Type B pancreatic cell (in vitro differentiated cells): Measurements from ENCODE around the gene NEK1. TPM values are rescaled to one million over a fixed set of nuclear protein-coding genes. Genes with fewer than 3 reads are reported as not detected.

Experiments
- DNase-seq: peaks from one replicate; pipeline ENCODE4 v3.0.0; 2021; ENCODE audit warnings: mixed read lengths; ENCODE audit not compliant: unreplicated experiment; ENCODE audit errors: extremely low spot score
- H3K27ac Mint-ChIP-seq: 2 replicates; pipeline ENCODE4 v1.8.0; 2021; ENCODE audit warnings: mild to moderate bottlenecking, mixed read lengths
- H3K27me3 Mint-ChIP-seq: 2 replicates; pipeline ENCODE4 v1.8.0; 2021; ENCODE audit warnings: mixed read lengths
- H3K36me3 Mint-ChIP-seq: 2 replicates; pipeline ENCODE4 v1.8.0; 2021; ENCODE audit warnings: mixed read lengths
- H3K4me1 Mint-ChIP-seq: one replicate; pipeline ENCODE4 v1.8.0; 2021; ENCODE audit warnings: mixed read lengths; ENCODE audit not compliant: unreplicated experiment
- H3K4me3 Mint-ChIP-seq: 2 replicates; pipeline ENCODE4 v1.8.0; 2021; ENCODE audit warnings: mild to moderate bottlenecking, mixed read lengths
- H3K9me3 Mint-ChIP-seq: 2 replicates; pipeline ENCODE4 v1.8.0; 2021; ENCODE audit warnings: mixed read lengths
- total RNA-seq: library from RNA; stranded (reverse); gene quantifications from 2 replicates; pipeline ENCODE4 v1.2.1, GENCODE V29; 2021; ENCODE audit warnings: low replicate concordance
- TF ChIP-seq, protein P1 (sequence below): fragments of 200-600 bp; sonication (generic); conservative IDR thresholded peaks from 2 replicates; pipeline ENCODE4 v1.5.0; 2021; ENCODE audit warnings: antibody characterized with exemption, mild to moderate bottlenecking

Gene NEK1
- total RNA-seq, 1 donor from 2014 or later = 17.7 TPM

DNA sequence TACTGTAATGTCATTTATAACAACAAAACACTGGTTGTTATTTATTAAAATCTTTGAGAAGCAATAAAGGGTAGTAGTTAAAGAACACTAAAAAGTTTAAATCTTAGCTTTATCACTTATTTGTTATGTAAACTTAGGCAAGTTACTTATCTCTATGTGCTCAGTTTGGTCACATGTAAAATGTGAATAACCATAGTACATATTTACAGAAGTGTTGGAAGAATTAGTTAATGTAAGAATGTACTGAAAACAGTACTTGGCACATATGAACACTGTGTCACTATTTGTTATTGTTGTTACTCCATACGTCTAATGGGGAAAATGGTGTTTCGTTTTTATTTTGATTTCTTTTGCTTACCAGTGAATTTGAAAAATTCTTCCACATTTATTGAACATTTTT is 9.1 kb downstream of the NEK1 start:
- H3K36me3 Mint-ChIP-seq = peaks cover 4% of the 10 kb centered on the region
- no peaks in the 10 kb centered on the region for H3K27me3 Mint-ChIP-seq
- H3K27ac Mint-ChIP-seq = no peak overlapping the region
- no peak overlapping the region for H3K4me3 Mint-ChIP-seq
- no peak for DNase-seq
- TF ChIP-seq, protein P1, sequence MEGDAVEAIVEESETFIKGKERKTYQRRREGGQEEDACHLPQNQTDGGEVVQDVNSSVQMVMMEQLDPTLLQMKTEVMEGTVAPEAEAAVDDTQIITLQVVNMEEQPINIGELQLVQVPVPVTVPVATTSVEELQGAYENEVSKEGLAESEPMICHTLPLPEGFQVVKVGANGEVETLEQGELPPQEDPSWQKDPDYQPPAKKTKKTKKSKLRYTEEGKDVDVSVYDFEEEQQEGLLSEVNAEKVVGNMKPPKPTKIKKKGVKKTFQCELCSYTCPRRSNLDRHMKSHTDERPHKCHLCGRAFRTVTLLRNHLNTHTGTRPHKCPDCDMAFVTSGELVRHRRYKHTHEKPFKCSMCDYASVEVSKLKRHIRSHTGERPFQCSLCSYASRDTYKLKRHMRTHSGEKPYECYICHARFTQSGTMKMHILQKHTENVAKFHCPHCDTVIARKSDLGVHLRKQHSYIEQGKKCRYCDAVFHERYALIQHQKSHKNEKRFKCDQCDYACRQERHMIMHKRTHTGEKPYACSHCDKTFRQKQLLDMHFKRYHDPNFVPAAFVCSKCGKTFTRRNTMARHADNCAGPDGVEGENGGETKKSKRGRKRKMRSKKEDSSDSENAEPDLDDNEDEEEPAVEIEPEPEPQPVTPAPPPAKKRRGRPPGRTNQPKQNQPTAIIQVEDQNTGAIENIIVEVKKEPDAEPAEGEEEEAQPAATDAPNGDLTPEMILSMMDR = no peak
- no peaks in the 10 kb centered on the region for H3K9me3 Mint-ChIP-seq
- no peaks in the 10 kb centered on the region for H3K4me1 Mint-ChIP-seq

DNA sequence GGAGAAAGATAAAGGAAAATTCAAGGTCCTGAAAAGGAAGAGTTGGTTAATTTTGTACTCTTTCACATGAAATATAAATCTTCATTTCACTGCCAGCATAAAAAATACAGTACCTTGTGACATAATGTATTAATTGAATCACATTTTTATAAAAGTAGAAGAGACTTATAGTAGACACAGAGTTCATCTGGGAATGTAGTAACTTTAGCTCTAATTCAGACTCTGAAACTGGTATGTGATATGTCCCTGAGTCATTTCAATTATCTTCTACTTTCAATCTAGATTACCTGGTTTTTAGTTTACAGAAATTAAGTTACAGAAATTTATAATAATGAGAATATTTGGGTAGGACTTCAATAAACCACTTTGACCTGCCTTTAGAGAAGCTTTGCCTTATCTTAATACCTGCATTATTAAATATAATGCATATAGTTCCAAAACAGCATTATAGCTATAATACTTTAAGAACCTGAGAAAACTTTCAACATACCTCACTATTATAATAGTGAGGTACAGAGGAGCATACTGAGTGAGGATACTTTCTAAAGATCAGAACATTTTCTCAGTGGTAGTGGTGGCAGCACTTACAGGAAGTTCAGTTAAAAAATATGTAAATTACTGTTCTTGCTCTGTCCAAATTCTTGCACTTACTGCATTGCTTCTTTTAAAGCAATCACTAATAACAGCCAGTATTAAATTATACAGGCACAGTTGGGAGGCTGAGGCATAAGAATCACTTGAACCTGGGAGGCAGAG is 11.2 kb downstream of the NEK1 start:
- Mint-ChIP-seq H3K4me3 (no peak overlapping the region), H3K36me3 (peaks cover 4% of the 10 kb centered on the region), H3K9me3 (no peaks in the 10 kb centered on the region), H3K27ac (no peak overlapping the region), H3K27me3 (no peaks in the 10 kb centered on the region), H3K4me1 (no peaks in the 10 kb centered on the region)
- TF ChIP-seq, protein P1 = no peak
- DNase-seq = no peak

- DNase-seq = no peak
- H3K9me3 Mint-ChIP-seq = no peaks in the 10 kb centered on the region
- H3K36me3 Mint-ChIP-seq = peaks cover 4% of the 10 kb centered on the region
- no peak overlapping the region for H3K27ac Mint-ChIP-seq
- TF ChIP-seq, protein P1 = no peak
- H3K4me1 Mint-ChIP-seq = no peaks in the 10 kb centered on the region
- no peak overlapping the region for H3K4me3 Mint-ChIP-seq
- no peaks in the 10 kb centered on the region for H3K27me3 Mint-ChIP-seq
Measured at GRCh38 chr4:169594560-169595195, 17.7 kb downstream of the NEK1 start.

DNA sequence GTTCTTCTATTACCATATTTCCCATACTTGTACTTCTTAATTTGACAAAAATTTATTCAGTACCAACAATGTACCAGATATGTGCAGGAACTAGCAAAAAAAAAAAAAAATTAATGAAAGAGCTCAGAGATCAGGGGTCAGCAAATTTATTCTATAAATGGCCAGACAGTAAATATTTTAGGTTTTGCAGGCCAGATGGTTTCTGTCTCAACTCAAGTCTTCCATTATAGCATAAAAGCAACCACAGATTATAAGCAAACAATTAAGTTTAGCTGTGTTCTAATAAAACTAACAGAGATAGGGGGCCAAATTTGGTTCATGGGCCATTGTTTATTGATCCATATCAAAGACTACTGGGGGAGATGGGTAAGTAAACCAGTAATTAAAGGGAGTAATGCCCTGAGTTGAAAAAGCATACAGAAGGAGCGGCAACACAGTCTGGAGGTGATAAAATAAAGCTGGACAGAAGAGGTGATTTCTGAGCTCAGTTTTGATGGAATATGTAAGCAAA is 19.3 kb downstream of the NEK1 start:
- H3K4me1 Mint-ChIP-seq = no peaks in the 10 kb centered on the region
- TF ChIP-seq, protein P1 = no peak
- no peaks in the 10 kb centered on the region for H3K9me3 Mint-ChIP-seq
- no peak overlapping the region for H3K27ac Mint-ChIP-seq
- no peak overlapping the region for H3K4me3 Mint-ChIP-seq
- DNase-seq = no peak
- H3K27me3 Mint-ChIP-seq = no peaks in the 10 kb centered on the region
- peaks cover 4% of the 10 kb centered on the region for H3K36me3 Mint-ChIP-seq

DNA sequence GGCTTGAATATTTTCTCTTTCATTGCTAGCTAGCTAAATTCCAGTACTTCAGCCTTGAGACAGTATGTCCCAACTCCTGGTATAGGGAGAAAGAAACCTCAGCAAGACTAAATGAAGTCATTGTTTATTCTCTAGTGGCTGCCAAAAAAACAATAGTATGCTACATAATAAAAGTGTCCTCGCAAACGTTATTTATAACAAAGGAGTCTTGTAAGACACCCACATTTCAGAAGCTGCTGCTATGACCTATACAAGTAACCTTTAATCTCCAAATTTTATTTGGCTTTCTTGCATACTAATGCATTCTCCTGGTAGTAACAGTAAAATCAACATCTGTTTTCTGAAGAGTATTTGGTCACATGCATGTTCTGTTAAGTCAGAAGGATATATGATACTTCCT is 28.8 kb downstream of the NEK1 start:
- Mint-ChIP-seq H3K9me3 (no peaks in the 10 kb centered on the region), H3K27ac (no peak overlapping the region), H3K4me1 (no peaks in the 10 kb centered on the region), H3K27me3 (no peaks in the 10 kb centered on the region), H3K36me3 (no peaks in the 10 kb centered on the region), H3K4me3 (no peak overlapping the region)
- DNase-seq = no peak
- TF ChIP-seq, protein P1 = no peak
